Aorta (tissue), 5 donors: ENCODE results near the gene DGCR8. TPM values are rescaled to one million over a fixed set of nuclear protein-coding genes. Genes with fewer than 3 reads are reported as not detected.

Source experiments
- ATAC-seq: fragments of 200-7000 bp; cut with Tn5 transposase; one replicate; pipeline ENCODE4 v1.9.1; 2022; ENCODE audit warnings: moderate library complexity; ENCODE audit not compliant: low FRiP score
- DNase-seq, 2 donors: peaks; one replicate each; pipeline ENCODE4 v3.0.0-alpha.2; 2020
- H3K27ac ChIP-seq, 2 donors: one replicate each; pipeline ENCODE4 v1.5.1; 2013; ENCODE audit warnings: low read length in 2 of 2, mild to moderate bottlenecking in 2 of 2, moderate library complexity in 2 of 2, control low read depth in 1 of 2, inconsistent platforms in 1 of 2, low read depth in 1 of 2
- H3K27me3 ChIP-seq, 2 donors: one replicate each; pipeline ENCODE4 v1.6.1; 2013; ENCODE audit warnings: control low read depth in 1 of 2, low read length in 1 of 2, mild to moderate bottlenecking in 1 of 2, moderate library complexity in 1 of 2; ENCODE audit not compliant: insufficient read depth in 2 of 2, control insufficient read depth in 1 of 2
- H3K36me3 ChIP-seq, 2 donors: one replicate each; pipeline ENCODE4 v1.6.1; 2013; ENCODE audit warnings: control low read depth in 1 of 2, low read length in 1 of 2, mild to moderate bottlenecking in 1 of 2; ENCODE audit not compliant: insufficient read depth in 2 of 2, control insufficient read depth in 1 of 2
- H3K4me1 ChIP-seq, 2 donors: one replicate each; pipeline ENCODE4 v1.6.1; 2013; ENCODE audit warnings: low read length in 2 of 2, control low read depth in 1 of 2, mild to moderate bottlenecking in 1 of 2, moderate library complexity in 1 of 2; ENCODE audit not compliant: insufficient read depth in 2 of 2, control insufficient read depth in 1 of 2
- H3K4me3 ChIP-seq, 2 donors: one replicate each; pipeline ENCODE4 v1.5.1; 2013; ENCODE audit warnings: low read length in 2 of 2, control low read depth in 1 of 2, mild to moderate bottlenecking in 1 of 2
- H3K9me3 ChIP-seq: one replicate; pipeline ENCODE4 v1.6.1; 2013; ENCODE audit warnings: mild to moderate bottlenecking, low read length; ENCODE audit not compliant: control insufficient read depth
- WGBS, 2 donors: extraction: QIAGEN DNeasy Blood & Tissue Kit; methylation state at CpG; one replicate each; pipeline ENCODE4 v1.1.7; 2013; 5-methylcytosine and 5-hydroxymethylcytosine counted together
- intact Hi-C, 2 donors: fragments of 100-400 bp; cut with DNase I; formaldehyde crosslinking; loops; one replicate each; pipeline versions ENCODE4 v1.14.2 to v1.15.0; 2022
- polyA plus RNA-seq, 2 donors: library from polyadenylated mRNA; stranded (reverse); fragments of 200-250 nt; gene quantifications; one replicate each; pipeline ENCODE4 v1.2.3, GENCODE V29; 2013
- total RNA-seq, 2 donors: library from RNA; stranded (reverse); fragmentation: NEBNext Ultra II Directional; extraction: Animal tissue kit (Norgen Biotek cat#: 25700); gene quantifications; one replicate each; pipeline ENCODE4 v1.2.1, GENCODE V29; 2021
- donor health status: healthy with polysubstance abuse.
- donor health status: Bipolar disorder and iron deficiency.
- donor health status: DM: no; HTN: no; CAD: no.
- donor health status: DM: no; HTN: no; CAD: no.
- donor health status: DM: yes; HTN: yes; CAD: no.

DGCR8 gene
- total and polyA plus RNA-seq, 4 donors, result 5.5 to 43.9 (median 27.2) TPM

DNA sequence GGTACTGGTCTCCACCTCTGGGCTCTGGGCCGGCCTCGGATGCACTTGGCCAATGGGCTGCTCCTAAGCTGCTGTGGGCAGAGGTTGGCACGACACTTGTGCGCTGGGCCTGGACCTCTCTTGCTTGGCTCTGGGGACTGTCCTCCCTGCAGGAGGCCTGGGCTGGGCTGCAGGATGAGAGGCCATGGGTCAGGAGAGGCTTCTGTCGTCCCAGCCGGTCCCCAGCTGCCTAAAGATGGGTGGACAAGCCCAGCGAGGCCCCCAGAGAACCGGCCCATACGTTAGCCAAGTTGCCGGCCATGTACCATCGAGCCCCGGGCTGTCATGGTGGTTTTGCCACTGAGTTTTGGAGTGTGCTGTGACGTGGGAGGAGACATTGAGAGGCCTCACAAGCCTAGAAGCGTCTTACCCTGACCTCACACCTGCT, 72.4 kb downstream of the DGCR8 start:
- Histone ChIP-seq H3K27ac (no peak overlapping the region), H3K27me3 (no peaks in the 10 kb centered on the region), H3K9me3 (no peaks in the 10 kb centered on the region), H3K36me3 (no peaks in the 10 kb centered on the region), H3K4me1 (no peaks in the 10 kb centered on the region), H3K4me3 (no peak overlapping the region)
- WGBS, 2 donors, result 77 to 80% methylated on average over 14 of the region's 14 CpGs
- ATAC-seq, result no peak
- intact Hi-C loops, result no loop called here
- no peak for DNase-seq

DNA sequence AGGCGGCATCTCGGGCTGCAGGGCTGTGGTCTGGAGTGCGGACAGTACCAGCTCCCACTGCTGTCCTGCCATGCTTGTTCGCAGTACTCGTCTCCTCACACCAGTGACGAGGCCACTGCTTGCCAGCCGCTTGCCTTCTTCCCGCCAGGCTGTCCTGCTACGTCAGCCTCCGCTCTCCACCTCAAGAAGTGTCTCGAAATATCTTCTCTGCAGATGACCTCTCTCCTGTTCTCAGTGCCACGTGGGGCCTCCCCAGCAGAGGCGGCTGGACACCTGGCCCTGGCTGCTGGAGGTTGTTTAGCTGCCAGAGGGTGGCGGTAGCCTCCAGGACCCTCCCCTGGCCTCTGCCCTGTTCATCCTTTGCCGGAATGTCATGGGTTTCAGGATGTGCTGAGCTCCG, 73.9 kb downstream of the DGCR8 start:
- Histone ChIP-seq H3K4me3 (no peak overlapping the region), H3K27me3 (no peaks in the 10 kb centered on the region), H3K27ac (no peak overlapping the region), H3K9me3 (no peaks in the 10 kb centered on the region), H3K36me3 (no peaks in the 10 kb centered on the region), H3K4me1 (no peaks in the 10 kb centered on the region)
- ATAC-seq (no peak), DNase-seq (no peak)
- intact Hi-C loops, result no loop called here
- WGBS, 2 donors, result 53 to 54% methylated on average over 16 of the region's 16 CpGs

DNA sequence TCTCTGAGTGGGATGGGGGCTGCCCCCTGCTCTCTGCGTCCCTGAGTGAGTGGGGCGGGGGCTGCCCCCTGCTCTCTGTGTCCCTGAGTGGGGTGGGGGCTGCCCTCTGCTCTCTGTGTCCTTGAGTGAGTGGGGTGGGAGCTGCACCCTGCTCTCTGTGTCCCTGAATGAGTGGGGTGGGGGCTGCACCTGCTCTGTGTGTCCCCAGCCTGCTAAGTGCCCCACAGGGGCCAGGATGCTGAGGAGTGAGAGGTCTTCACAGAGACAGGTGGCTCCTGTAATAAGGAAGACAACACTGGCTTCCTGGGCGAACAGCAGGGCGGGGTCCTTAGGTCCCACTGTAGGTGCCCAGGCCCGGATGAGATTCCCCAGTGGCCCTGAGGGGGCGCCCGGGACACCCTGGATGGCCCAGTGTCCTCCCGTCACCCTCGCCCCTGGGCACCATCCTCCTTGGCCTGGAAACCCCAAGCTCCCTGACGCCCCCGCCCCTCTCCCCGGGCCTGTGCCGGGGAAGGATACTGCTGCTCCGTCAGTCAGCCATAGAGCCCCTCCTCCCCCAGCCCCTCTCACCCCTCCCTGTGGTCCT, 74.7 kb downstream of the DGCR8 start:
- 46 to 52% methylated on average over 11 to 14 of the region's 14 CpGs for WGBS, 2 donors
- Histone ChIP-seq H3K27ac (no peak overlapping the region), H3K4me3 (no peak overlapping the region), H3K36me3 (no peaks in the 10 kb centered on the region), H3K27me3 (no peaks in the 10 kb centered on the region), H3K4me1 (no peaks in the 10 kb centered on the region), H3K9me3 (no peaks in the 10 kb centered on the region)
- no peak for ATAC-seq
- intact Hi-C loops, result loop anchor here in 1 of 2 donors (5.0 kb wide), 1 partner anchor 113 kb away; the partner anchor contains the start of gene RTN4R
- no peak for DNase-seq

DNA sequence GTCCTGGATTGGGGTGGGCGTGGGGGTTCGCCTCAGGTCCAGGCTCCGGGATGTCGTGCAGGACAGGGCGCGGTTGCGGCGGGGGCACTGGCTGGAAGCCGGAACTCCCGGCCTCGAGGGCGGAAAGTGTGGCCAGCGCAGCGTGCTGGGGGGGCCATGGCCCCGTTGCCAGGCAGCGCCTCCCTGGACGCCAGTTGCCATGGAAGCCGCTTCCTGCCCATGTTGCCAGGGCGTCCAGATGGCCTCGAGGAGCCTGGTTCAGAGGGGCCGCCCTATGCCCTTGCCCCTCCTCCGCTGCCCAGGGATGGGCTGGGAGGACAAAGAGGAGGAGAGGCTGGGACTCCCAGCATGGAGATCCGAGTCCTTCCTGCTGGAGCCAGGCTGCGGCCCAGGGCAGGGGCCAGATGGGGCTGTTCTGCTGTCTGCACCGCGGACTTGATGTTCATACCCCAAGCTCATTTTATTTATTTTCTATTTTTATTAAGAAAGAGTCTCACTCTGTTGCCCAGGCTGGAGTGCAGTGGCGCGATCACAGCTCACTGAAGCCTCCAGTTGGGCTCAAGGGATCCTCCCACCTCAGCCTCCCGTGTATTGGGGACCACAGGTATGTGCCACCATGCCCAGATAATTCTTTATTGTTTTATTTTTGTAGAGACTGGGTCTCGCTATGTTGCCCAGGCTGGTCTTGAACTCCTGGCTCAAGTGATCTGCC, 75.4 kb downstream of the DGCR8 start:
- Histone ChIP-seq H3K27ac (no peak overlapping the region), H3K27me3 (no peaks in the 10 kb centered on the region), H3K4me1 (no peaks in the 10 kb centered on the region), H3K4me3 (no peak overlapping the region), H3K9me3 (no peaks in the 10 kb centered on the region), H3K36me3 (no peaks in the 10 kb centered on the region)
- DNase-seq (no peak), ATAC-seq (peak; percentile 27)
- intact Hi-C loops, result loop anchor here (2.0 to 5.0 kb wide), 2 partner anchors 112 to 113 kb away; partner anchors contain the start of gene RTN4R (in 2 of the 2)
- WGBS, 2 donors, result 43 to 50% methylated on average over 24 to 30 of the region's 30 CpGs

DNA sequence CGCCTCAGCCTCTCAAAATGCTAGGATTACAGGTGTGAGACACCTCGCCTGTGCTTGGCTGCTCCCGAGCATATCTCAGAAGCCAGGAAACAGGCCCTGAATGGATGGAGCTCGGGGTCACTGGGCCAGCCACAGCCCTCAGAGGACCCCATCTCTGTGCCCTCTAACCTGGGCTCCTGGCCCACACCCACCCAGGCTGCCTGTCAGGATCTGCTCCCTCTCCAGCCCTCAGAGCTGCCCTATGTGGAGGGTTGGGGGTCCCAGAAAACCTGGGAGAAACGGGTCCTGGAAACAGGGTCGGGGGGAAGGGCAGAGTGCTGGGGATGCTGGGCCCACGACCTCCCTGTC, 76.0 kb downstream of the DGCR8 start:
- no peaks in the 10 kb centered on the region for H3K36me3 ChIP-seq
- no peak for ATAC-seq
- no peak overlapping the region for H3K27ac ChIP-seq
- H3K9me3 ChIP-seq, result no peaks in the 10 kb centered on the region
- H3K27me3 ChIP-seq, result no peaks in the 10 kb centered on the region
- H3K4me3 ChIP-seq, result no peak overlapping the region
- H3K4me1 ChIP-seq, result no peaks in the 10 kb centered on the region
- DNase-seq, result no peak
- WGBS, 2 donors, result 65 to 77% methylated on average over 7 of the region's 7 CpGs
- intact Hi-C loops, result loop anchor here (2.0 to 5.0 kb wide), 2 partner anchors 111 to 113 kb away; partner anchors contain the start of gene RTN4R (in 2 of the 2)

DNA sequence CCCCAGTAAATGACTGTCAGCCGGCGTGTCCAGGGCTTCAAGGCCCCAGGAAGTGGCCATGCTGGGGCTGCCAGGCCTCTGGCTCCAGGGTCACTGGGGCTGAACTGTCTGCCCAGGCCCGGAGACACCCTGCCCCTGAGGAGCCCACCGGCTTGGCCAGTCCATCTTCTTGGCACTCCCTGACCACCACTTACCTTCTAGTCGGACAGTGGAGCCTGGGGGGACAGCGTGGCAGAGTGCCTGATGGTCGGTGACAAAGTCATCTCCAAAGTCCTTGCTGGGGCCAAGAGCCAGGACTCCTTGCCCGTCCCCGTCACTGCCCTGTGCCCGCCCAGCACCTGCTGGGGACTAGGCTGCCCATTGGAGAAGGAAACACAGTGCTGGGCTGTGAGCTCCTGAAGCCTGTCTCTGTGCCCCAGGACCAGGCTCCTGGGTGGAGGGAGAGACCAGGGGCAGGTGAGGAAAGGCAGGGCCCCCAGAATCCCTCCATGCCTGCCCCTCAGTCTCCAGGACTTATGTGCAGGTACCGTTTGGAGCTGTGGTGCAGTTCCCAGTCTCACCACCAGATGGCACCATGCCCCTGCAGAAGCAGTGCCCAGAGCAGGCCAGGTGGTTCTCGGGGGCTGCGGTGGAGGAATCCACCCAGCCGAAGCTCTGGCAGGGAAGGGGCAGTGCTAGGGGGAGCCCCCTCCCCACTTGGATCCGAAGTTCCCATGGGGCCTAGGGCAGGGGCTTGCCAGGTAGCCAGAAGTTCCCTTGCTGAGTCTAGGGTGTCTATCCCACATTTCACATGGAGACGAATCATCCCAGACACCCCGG, 76.8 kb downstream of the DGCR8 start:
- Histone ChIP-seq H3K27ac (no peak overlapping the region), H3K4me1 (no peaks in the 10 kb centered on the region), H3K4me3 (no peak overlapping the region), H3K9me3 (no peaks in the 10 kb centered on the region), H3K27me3 (no peaks in the 10 kb centered on the region), H3K36me3 (no peaks in the 10 kb centered on the region)
- peak; percentile 89 for ATAC-seq
- WGBS, 2 donors, result 37% methylated on average over 17 of the region's 17 CpGs
- intact Hi-C loops, result loop anchor here (1.0 to 5.0 kb wide), 3 partner anchors 110 to 128 kb away; partner anchors contain the start of gene RTN4R (in 2 of the 2)
- DNase-seq, result peak; percentile 89 to 95

DNA sequence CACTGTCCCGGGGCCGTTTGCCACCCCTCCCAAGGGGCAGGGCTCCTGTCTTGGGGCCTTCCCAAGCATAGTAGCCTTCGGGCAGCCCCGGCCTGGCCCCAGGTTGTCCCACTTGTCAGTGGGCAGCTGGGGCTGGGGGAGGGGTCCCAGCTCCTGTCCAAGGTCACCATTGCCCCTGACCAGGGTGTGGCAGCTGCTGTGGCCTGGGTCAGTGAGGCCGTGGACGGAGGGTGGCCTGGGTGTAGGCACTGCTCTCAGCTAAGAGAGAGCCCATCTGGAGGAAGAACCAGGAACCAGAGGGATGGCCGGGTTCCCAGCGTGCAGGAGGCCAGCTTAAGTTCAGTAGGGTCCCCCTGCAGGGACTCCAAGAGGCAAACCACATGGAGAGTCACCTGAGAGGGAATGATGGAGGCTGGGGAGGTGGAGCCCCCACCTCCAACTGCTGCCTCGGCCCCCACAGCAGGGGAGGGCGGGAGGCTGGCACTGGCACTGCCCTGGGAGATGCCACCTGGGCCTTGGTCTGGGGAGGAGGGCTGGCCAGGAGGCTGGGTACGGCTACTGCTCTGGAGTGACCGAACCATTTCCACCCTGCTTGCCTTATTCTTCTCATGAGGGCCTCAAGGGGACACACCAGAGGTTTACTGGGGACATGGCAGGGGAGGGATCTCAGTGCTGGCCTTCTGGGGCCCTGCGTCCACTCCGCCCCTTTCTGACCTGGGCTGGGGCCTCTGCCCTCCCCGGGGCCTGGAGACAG, 77.6 kb downstream of the DGCR8 start:
- no peaks in the 10 kb centered on the region for H3K27me3 ChIP-seq

DNA sequence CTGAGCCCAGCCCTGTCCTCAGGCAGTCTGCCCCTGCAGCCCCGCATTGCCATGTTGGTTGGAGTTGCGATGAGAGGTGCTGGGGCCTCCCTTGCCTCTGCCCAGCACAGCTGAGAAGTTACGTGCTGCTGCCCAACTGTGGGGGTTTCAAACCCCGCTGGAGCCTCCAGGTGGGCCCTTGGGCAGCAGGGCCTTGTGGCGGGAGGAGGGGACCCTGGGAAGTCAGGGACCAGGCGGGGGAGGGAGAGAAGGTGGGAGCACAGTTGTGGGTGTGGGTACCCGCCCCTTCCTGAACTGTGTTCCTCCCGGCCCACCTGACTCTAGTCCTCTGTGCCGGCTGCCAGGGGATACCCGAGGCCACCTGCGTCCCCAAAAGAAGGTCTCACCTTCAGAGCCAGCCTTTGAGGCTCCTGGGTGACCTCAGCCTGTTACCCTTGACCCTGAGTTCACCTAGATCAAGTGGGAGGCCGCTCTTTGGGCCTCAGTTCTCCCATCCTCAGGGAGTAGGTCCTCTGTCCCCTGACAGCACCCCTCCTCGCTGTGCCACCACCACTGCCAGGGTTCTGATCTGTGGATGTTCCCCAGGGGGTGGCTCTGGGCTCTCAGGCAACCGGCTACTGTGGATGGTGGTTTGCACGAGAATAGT, 78.5 kb downstream of the DGCR8 start:
- no peaks in the 10 kb centered on the region for H3K9me3 ChIP-seq
- no peaks in the 10 kb centered on the region for H3K27me3 ChIP-seq
- H3K27ac ChIP-seq, result no peak overlapping the region
- no peaks in the 10 kb centered on the region for H3K4me1 ChIP-seq
- intact Hi-C loops, result loop anchor here in 1 of 2 donors (5.0 kb wide), 1 partner anchor 109 kb away; the partner anchor contains the start of gene RTN4R
- H3K4me3 ChIP-seq, result no peak overlapping the region
- ATAC-seq (no peak), DNase-seq (no peak)
- H3K36me3 ChIP-seq, result no peaks in the 10 kb centered on the region
- 80 to 88% methylated on average over 14 to 15 of the region's 15 CpGs for whole genome bisulfite sequencing, 2 donors

More for the DNA sequence above, 77.6 kb downstream of the DGCR8 start:
- H3K4me1 ChIP-seq, result no peaks in the 10 kb centered on the region
- 62% methylated on average over 15 of the region's 15 CpGs for WGBS, 2 donors
- H3K4me3 ChIP-seq, result no peak overlapping the region
- intact Hi-C loops, result loop anchor here (1.0 to 5.0 kb wide), 3 partner anchors 110 to 128 kb away; partner anchors contain the start of gene RTN4R (in 2 of the 2)
- DNase-seq, result no peak
- ATAC-seq, result no peak
- no peaks in the 10 kb centered on the region for H3K9me3 ChIP-seq
- no peaks in the 10 kb centered on the region for H3K36me3 ChIP-seq
- no peak overlapping the region for H3K27ac ChIP-seq
